ENCODE measurements around the gene ZCCHC4. TPM values are rescaled to one million over a fixed set of nuclear protein-coding genes. Genes with fewer than 3 reads are reported as not detected.
"Not testable (repeated sequence)": the region's sequence is repeated elsewhere in the genome, so short reads cannot be mapped to it uniquely, and the experiment has no call there.

Gene ZCCHC4
- total RNA-seq, 1 donor from 2014 or later = 14.4 TPM

- no peak for DNase-seq (ENCODE audit: low spot score)
Measured at GRCh38 chr4:25320773-25321172, 8.2 kb downstream of the ZCCHC4 start.

- no peak for DNase-seq (ENCODE audit: low spot score)
Measured at GRCh38 chr4:25321703-25322102, 9.1 kb downstream of the ZCCHC4 start.

GRCh38 chr4:25328463-25328862 is 15.9 kb downstream of the ZCCHC4 start:
- DNase-seq (ENCODE audit: low spot score) = not testable (repeated sequence)

GRCh38 chr4:25330335-25330734 is 17.8 kb downstream of the ZCCHC4 start:
- DNase-seq (ENCODE audit: low spot score) = no peak

GRCh38 chr4:25330905-25331808 is 18.6 kb downstream of the ZCCHC4 start:
- DNase-seq (ENCODE audit: low spot score) = no peak

GRCh38 chr4:25343671-25344070 is 31.1 kb downstream of the ZCCHC4 start:
- no peak for DNase-seq (ENCODE audit: low spot score)

GRCh38 chr4:25345744-25346143 is 33.2 kb downstream of the ZCCHC4 start:
- DNase-seq (ENCODE audit: low spot score) = no peak

- DNase-seq (ENCODE audit: low spot score) = no peak
Measured at GRCh38 chr4:25346913-25347312, 34.3 kb downstream of the ZCCHC4 start.

- DNase-seq (ENCODE audit: low spot score) = no peak
Measured at GRCh38 chr4:25347473-25347872, 34.9 kb downstream of the ZCCHC4 start.

GRCh38 chr4:25347971-25348370 is 35.4 kb downstream of the ZCCHC4 start:
- no peak for DNase-seq (ENCODE audit: low spot score)

GRCh38 chr4:25350561-25350960 is 38.0 kb downstream of the ZCCHC4 start:
- no peak for DNase-seq (ENCODE audit: low spot score)

GRCh38 chr4:25351777-25352416 is 39.3 kb downstream of the ZCCHC4 start:
- DNase-seq (ENCODE audit: low spot score) = no peak

GRCh38 chr4:25356068-25356467 is 43.5 kb downstream of the ZCCHC4 start:
- DNase-seq (ENCODE audit: low spot score) = no peak

GRCh38 chr4:25358515-25359275 is 46.1 kb downstream of the ZCCHC4 start:
- DNase-seq (ENCODE audit: low spot score) = no peak

- DNase-seq (ENCODE audit: low spot score) = no peak
Measured at GRCh38 chr4:25361253-25361652, 48.7 kb downstream of the ZCCHC4 start.

- peak; percentile 13 for DNase-seq (ENCODE audit: low spot score)
Measured at GRCh38 chr4:25367004-25367621, 54.5 kb downstream of the ZCCHC4 start.

- DNase-seq (ENCODE audit: low spot score) = no peak
Measured at GRCh38 chr4:25367877-25368276, 55.3 kb downstream of the ZCCHC4 start.

GRCh38 chr4:25368315-25368714 is 55.7 kb downstream of the ZCCHC4 start:
- peak; percentile 7 for DNase-seq (ENCODE audit: low spot score)

- DNase-seq (ENCODE audit: low spot score) = no peak
Measured at GRCh38 chr4:25370242-25370641, 57.7 kb downstream of the ZCCHC4 start.

- DNase-seq (ENCODE audit: low spot score) = not testable (repeated sequence)
Measured at GRCh38 chr4:25372549-25372948, 60.0 kb downstream of the ZCCHC4 start.

- DNase-seq (ENCODE audit: low spot score) = peak; percentile 94
Measured at GRCh38 chr4:25376754-25377571, 64.4 kb downstream of the ZCCHC4 start, which contains the start of gene ANAPC4. Gene ANAPC4 (plus strand): TSS chr4:25377263. CDS start chr4:25377428, 165 bp downstream.
